Upper lobe of right lung (tissue), 1 donor: ENCODE results near the gene LYSMD4. TPM values are rescaled to one million over a fixed set of nuclear protein-coding genes. Genes with fewer than 3 reads are reported as not detected.
"Not testable (repeated sequence)": the region's sequence is repeated elsewhere in the genome, so short reads cannot be mapped to it uniquely, and the experiment has no call there.

Experiments used
- ATAC-seq: fragments of 200-7000 bp; cut with Tn5 transposase; one replicate; pipeline ENCODE4 v1.9.1; 2020; ENCODE audit warnings: mild to moderate bottlenecking, moderate library complexity
- DNase-seq: peaks from one replicate; pipeline ENCODE4 v3.0.0-alpha.2; 2020
- H3K27ac ChIP-seq: fragments of 200-600 bp; one replicate; pipeline ENCODE4 v1.8.0; 2022
- H3K27me3 ChIP-seq: fragments of 200-600 bp; one replicate; pipeline ENCODE4 v1.8.0; 2022; ENCODE audit warnings: mild to moderate bottlenecking
- H3K36me3 ChIP-seq: fragments of 200-600 bp; one replicate; pipeline ENCODE4 v1.8.0; 2022
- H3K4me1 ChIP-seq: fragments of 200-600 bp; one replicate; pipeline ENCODE4 v1.8.0; 2022
- H3K4me3 ChIP-seq: fragments of 200-600 bp; one replicate; pipeline ENCODE4 v1.8.0; 2022; ENCODE audit warnings: mild to moderate bottlenecking
- H3K9me3 ChIP-seq: fragments of 200-600 bp; one replicate; pipeline ENCODE4 v1.8.0; 2022
- intact Hi-C: fragments of 100-400 bp; cut with DNase I; formaldehyde crosslinking; loops from one replicate; pipeline ENCODE4 v1.11.0; 2022
- total RNA-seq: library from RNA; stranded (reverse); fragmentation: NEBNext Ultra II Directional; extraction: Animal tissue kit (Norgen Biotek cat#: 25700); gene quantifications from one replicate; pipeline ENCODE4 v1.2.1, GENCODE V29; 2021
- TF ChIP-seq, protein P1 (sequence below): fragments of 200-600 bp; IDR thresholded peaks from one replicate; pipeline ENCODE4 v1.8.0; 2022; ENCODE audit warnings: antibody characterized with exemption
- donor health status: DM: no; HTN: yes; CAD: no; lungs with severe emphysema.

The LYSMD4 gene
- total RNA-seq, 1 donor from 2014 or later, result 9.1 TPM

- Histone ChIP-seq H3K4me1 (peaks cover 18% of the 10 kb centered on the region), H3K4me3 (no peak overlapping the region), H3K9me3 (no peaks in the 10 kb centered on the region), H3K27me3 (no peaks in the 10 kb centered on the region), H3K36me3 (no peaks in the 10 kb centered on the region), H3K27ac (no peak overlapping the region)
- intact Hi-C loops, result no loop called here
- ATAC-seq (no peak), DNase-seq (no peak)
- TF ChIP-seq, protein P1, sequence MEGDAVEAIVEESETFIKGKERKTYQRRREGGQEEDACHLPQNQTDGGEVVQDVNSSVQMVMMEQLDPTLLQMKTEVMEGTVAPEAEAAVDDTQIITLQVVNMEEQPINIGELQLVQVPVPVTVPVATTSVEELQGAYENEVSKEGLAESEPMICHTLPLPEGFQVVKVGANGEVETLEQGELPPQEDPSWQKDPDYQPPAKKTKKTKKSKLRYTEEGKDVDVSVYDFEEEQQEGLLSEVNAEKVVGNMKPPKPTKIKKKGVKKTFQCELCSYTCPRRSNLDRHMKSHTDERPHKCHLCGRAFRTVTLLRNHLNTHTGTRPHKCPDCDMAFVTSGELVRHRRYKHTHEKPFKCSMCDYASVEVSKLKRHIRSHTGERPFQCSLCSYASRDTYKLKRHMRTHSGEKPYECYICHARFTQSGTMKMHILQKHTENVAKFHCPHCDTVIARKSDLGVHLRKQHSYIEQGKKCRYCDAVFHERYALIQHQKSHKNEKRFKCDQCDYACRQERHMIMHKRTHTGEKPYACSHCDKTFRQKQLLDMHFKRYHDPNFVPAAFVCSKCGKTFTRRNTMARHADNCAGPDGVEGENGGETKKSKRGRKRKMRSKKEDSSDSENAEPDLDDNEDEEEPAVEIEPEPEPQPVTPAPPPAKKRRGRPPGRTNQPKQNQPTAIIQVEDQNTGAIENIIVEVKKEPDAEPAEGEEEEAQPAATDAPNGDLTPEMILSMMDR, result no peak
Observed at GRCh38 chr15:99734575-99734974, 1.3 kb upstream of the LYSMD4 start.

GRCh38 chr15:99734040-99734291 lies 729 bp upstream of the LYSMD4 start:
- ATAC-seq, H3K9me3 ChIP-seq, H3K27me3 ChIP-seq, intact Hi-C loops, DNase-seq, H3K36me3 ChIP-seq: not testable (repeated sequence)
- H3K4me3 ChIP-seq, result peak overlapping the region; percentile 96
- H3K27ac ChIP-seq, result peak overlapping the region; percentile 85
- H3K4me1 ChIP-seq, result peaks cover 22% of the 10 kb centered on the region

- DNase-seq (no peak), ATAC-seq (peak; percentile 52)
- Histone ChIP-seq H3K4me1 (peaks cover 22% of the 10 kb centered on the region), H3K27ac (peak overlapping the region; percentile 84), H3K27me3 (no peaks in the 10 kb centered on the region), H3K4me3 (peak overlapping the region; percentile 96), H3K36me3 (peaks cover 8% of the 10 kb centered on the region), H3K9me3 (no peaks in the 10 kb centered on the region)
- TF ChIP-seq, protein P1, result no peak
- intact Hi-C loops, result no loop called here
Observed at GRCh38 chr15:99732751-99733267, 428 bp downstream of the LYSMD4 start.

- TF ChIP-seq, protein P1, result no peak
Observed at GRCh38 chr15:99732124-99732750, 1.0 kb downstream of the LYSMD4 start.

GRCh38 chr15:99731336-99732123 lies 1.7 kb downstream of the LYSMD4 start:
- H3K4me3 ChIP-seq, result peak overlapping the region; percentile 96

More at GRCh38 chr15:99732124-99732750, 1.0 kb downstream of the LYSMD4 start:
- ATAC-seq, result no peak
- Histone ChIP-seq H3K4me1 (peaks cover 22% of the 10 kb centered on the region), H3K4me3 (peak overlapping the region; percentile 96), H3K27ac (peak overlapping the region; percentile 84), H3K36me3 (peaks cover 8% of the 10 kb centered on the region), H3K9me3 (no peaks in the 10 kb centered on the region), H3K27me3 (no peaks in the 10 kb centered on the region)
- intact Hi-C loops, result no loop called here
- DNase-seq, result no peak

DNA sequence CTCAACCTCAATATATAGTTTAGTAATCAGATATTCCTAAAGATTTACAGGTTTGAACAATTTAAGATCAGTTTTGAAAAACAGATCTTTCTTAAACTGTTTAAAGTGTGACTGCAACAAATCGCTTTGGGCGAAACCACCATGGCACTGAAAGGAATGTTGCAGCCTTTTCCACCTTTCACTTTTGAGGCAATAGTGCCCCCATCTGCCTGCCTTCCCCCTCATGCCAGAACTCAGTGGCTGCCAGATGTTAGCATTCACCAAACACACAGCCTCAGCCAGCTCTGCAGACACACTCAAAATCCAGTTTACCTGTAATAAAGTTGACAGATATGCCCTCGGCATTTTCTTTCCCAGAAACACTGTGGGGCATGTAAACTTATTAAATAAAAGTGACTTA lies 3.3 kb downstream of the LYSMD4 start:
- ATAC-seq, result no peak
- no peak overlapping the region for H3K4me3 ChIP-seq
- TF ChIP-seq, protein P1, result peak; percentile 46
- peaks cover 8% of the 10 kb centered on the region for H3K36me3 ChIP-seq
- peaks cover 22% of the 10 kb centered on the region for H3K4me1 ChIP-seq
- no peaks in the 10 kb centered on the region for H3K9me3 ChIP-seq
- DNase-seq, result no peak
- intact Hi-C loops, result no loop called here
- H3K27ac ChIP-seq, result no peak overlapping the region
- no peaks in the 10 kb centered on the region for H3K27me3 ChIP-seq

More at GRCh38 chr15:99731336-99732123, 1.7 kb downstream of the LYSMD4 start:
- Histone ChIP-seq H3K4me1 (peaks cover 22% of the 10 kb centered on the region), H3K36me3 (peaks cover 8% of the 10 kb centered on the region), H3K9me3 (no peaks in the 10 kb centered on the region), H3K27me3 (no peaks in the 10 kb centered on the region), H3K27ac (no peak overlapping the region)
- ATAC-seq (no peak), DNase-seq (no peak)
- TF ChIP-seq, protein P1, result no peak
- intact Hi-C loops, result no loop called here
